Peyer's patch (tissue), 4 donors: Measurements from ENCODE around the gene FHOD3.

Experiments
- CTCF ChIP-seq, 6 experiments: fragments of 450-650 bp in 4 of 6; fragments of 200-600 bp in 2 of 6; sonication (generic) in 1 of 6; IDR thresholded peaks; one replicate each; pipeline ENCODE4 v1.5.1; 2017 to 2019; ENCODE audit warnings: antibody characterized with exemption in 6 of 6, mild to moderate bottlenecking in 3 of 6, moderate library complexity in 1 of 6
- POLR2A ChIP-seq, 2 donors: fragments of 450-650 bp; IDR thresholded peaks; one replicate each; pipeline ENCODE4 v1.5.1; 2017; ENCODE audit warnings: antibody characterized with exemption in 2 of 2, mild to moderate bottlenecking in 2 of 2, moderate library complexity in 2 of 2

DNA sequence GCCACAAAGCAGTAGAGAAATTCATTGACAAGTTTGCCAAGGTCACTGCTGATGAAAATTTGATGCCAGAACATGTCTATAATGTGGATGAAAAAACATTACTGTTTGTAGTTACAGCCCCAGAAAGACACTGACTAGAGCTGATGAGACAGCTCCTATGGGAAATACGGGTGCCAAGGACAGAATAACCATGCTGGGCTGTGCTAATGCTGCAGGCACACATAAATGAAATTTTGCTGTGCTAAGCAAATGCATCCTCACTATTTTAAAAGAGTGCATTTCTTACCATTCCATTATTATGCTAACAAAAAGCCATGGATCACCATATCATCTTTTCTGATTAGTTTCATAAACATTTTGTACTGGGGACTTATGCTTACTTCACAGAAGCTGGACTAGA is 208.2 kb downstream of the FHOD3 start:
- TF ChIP-seq CTCF (IDR thresholded peaks at IDR 0.05) (no peak), POLR2A (IDR thresholded peaks at IDR 0.05) (no peak)
